NCI-H748 (cell line): ENCODE data around the gene SEMA4D.

Experiments
- DNase-seq: peaks from one replicate; lab custom pipeline; 2025; ENCODE audit not compliant: unreplicated experiment; lab: John Stamatoyannopoulos, UW

Gene SEMA4D

GRCh38 chr9:89448381-89448780 lies 49.5 kb downstream of the SEMA4D start:
- DNase-seq = no peak

GRCh38 chr9:89447416-89447815 lies 50.5 kb downstream of the SEMA4D start:
- no peak for DNase-seq

- DNase-seq = no peak
These were observed 51.0 kb downstream of the SEMA4D start for GRCh38 chr9:89446961-89447310.

GRCh38 chr9:89446261-89446960 lies 51.5 kb downstream of the SEMA4D start:
- DNase-seq = no peak

GRCh38 chr9:89445801-89446251 lies 52.1 kb downstream of the SEMA4D start:
- DNase-seq = no peak

GRCh38 chr9:89444925-89445765 lies 52.8 kb downstream of the SEMA4D start:
- DNase-seq = no peak

- no peak for DNase-seq
These were observed 53.6 kb downstream of the SEMA4D start for GRCh38 chr9:89444274-89444673.

GRCh38 chr9:89442981-89443814 lies 54.7 kb downstream of the SEMA4D start:
- DNase-seq = no peak

GRCh38 chr9:89442501-89442978 lies 55.4 kb downstream of the SEMA4D start:
- DNase-seq = no peak

- DNase-seq = no peak
These were observed 55.9 kb downstream of the SEMA4D start for GRCh38 chr9:89441986-89442385.

- no peak for DNase-seq
These were observed 56.3 kb downstream of the SEMA4D start for GRCh38 chr9:89441655-89441970.

- no peak for DNase-seq
These were observed 56.8 kb downstream of the SEMA4D start for GRCh38 chr9:89440951-89441654.

- DNase-seq = no peak
These were observed 57.4 kb downstream of the SEMA4D start for GRCh38 chr9:89440548-89440947.

- DNase-seq = no peak
These were observed 57.9 kb downstream of the SEMA4D start for GRCh38 chr9:89440046-89440445.

- no peak for DNase-seq
These were observed 58.3 kb downstream of the SEMA4D start for GRCh38 chr9:89439571-89439970.

- no peak for DNase-seq
These were observed 59.7 kb downstream of the SEMA4D start for GRCh38 chr9:89438194-89438593.

GRCh38 chr9:89437772-89438171 lies 60.1 kb downstream of the SEMA4D start:
- DNase-seq = no peak

- peak; percentile 76 for DNase-seq
These were observed 60.8 kb downstream of the SEMA4D start for GRCh38 chr9:89436963-89437625.

GRCh38 chr9:89436326-89436725 lies 61.6 kb downstream of the SEMA4D start:
- no peak for DNase-seq

GRCh38 chr9:89435071-89435823 lies 62.7 kb downstream of the SEMA4D start:
- peak; percentile 79 for DNase-seq
